GM20431 (cell line): ENCODE results near the gene LIN9.

ENCODE experiments used
- in situ Hi-C: fragments of 300-500 bp; cut with MseI, MboI; formaldehyde crosslinking; loops from one replicate; pipeline ENCODE4 v1.15.0; 2020; ENCODE audit warnings: low sequenced_read_pairs; ENCODE audit not compliant: unreplicated experiment

The LIN9 gene

GRCh38 chr1:226185141-226186036, 123.6 kb downstream of the LIN9 start:
- in situ Hi-C loops: no loop called here

GRCh38 chr1:226181996-226182714, 126.8 kb downstream of the LIN9 start:
- in situ Hi-C loops: no loop called here
